Measurements from ENCODE around the gene SWAP70. TPM values are rescaled to one million over a fixed set of nuclear protein-coding genes. Genes with fewer than 3 reads are reported as not detected.

Gene SWAP70
- total and polyA plus RNA-seq, 2 donors (not counting 1 experiment from before 2014, with no cell fraction given): 45.1 to 74.4 TPM

DNA sequence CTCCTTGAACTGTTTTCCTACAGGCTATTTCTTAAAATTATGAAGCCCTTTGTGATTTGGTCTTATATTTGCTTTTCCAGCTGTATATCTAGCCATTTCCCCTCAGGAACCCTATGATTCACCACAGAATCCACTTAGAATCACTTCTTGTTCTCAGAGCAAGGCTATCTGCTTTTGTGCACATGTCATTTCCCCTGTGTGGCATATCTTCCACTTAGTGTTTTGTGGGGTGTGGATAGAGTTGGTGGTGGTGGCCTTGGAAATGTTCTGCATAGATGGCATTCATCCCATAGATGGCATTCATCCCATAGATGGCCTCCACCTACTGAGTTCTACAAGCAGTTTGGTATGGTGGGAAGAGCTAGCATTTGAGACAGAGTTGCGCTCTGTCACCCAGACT lies 44.7 kb downstream of the SWAP70 start:
- Histone ChIP-seq H3K36me3 (ENCODE audit: control insufficient read depth, insufficient read depth, low read length) (no peaks in the 10 kb centered on the region), H2AFZ (ENCODE audit: low read length) (no peak overlapping the region), H3K4me3 (replicated peaks in 1 of 4; ENCODE audit: control extremely low read depth in 1 of 4, insufficient read depth in 1 of 4, low read depth in 3 of 4, low read length in 4 of 4) (no peak overlapping the region), H3K79me2 (ENCODE audit: control insufficient read depth, insufficient read depth, low read length) (peaks cover 39% of the 10 kb centered on the region), H3K4me1 (ENCODE audit: control insufficient read depth, extremely low read depth, insufficient read depth, low read length) (no peaks in the 10 kb centered on the region), H4K20me1 (ENCODE audit: control insufficient read depth, extremely low read depth, insufficient read depth, low read length) (no peaks in the 10 kb centered on the region), H3K27me3 (ENCODE audit: control insufficient read depth, insufficient read depth, low read length) (no peaks in the 10 kb centered on the region), H3K27ac (ENCODE audit: insufficient read depth, low read length) (no peak overlapping the region), H3K9me3 (ENCODE audit: control insufficient read depth, insufficient read depth, low read depth, low read length) (no peaks in the 10 kb centered on the region), H3K9ac (ENCODE audit: insufficient read depth, low read length) (no peak overlapping the region), H3K4me2 (ENCODE audit: extremely low read depth, insufficient read depth, low read length) (no peak overlapping the region)
- DNase-seq (ENCODE audit: low read depth in 2 of 2): peak in 1 of 2 donors; percentile 29
- TF ChIP-seq, protein P1, sequence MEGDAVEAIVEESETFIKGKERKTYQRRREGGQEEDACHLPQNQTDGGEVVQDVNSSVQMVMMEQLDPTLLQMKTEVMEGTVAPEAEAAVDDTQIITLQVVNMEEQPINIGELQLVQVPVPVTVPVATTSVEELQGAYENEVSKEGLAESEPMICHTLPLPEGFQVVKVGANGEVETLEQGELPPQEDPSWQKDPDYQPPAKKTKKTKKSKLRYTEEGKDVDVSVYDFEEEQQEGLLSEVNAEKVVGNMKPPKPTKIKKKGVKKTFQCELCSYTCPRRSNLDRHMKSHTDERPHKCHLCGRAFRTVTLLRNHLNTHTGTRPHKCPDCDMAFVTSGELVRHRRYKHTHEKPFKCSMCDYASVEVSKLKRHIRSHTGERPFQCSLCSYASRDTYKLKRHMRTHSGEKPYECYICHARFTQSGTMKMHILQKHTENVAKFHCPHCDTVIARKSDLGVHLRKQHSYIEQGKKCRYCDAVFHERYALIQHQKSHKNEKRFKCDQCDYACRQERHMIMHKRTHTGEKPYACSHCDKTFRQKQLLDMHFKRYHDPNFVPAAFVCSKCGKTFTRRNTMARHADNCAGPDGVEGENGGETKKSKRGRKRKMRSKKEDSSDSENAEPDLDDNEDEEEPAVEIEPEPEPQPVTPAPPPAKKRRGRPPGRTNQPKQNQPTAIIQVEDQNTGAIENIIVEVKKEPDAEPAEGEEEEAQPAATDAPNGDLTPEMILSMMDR (conservative IDR thresholded peaks at IDR 0.05 in 1 of 2, IDR thresholded peaks at IDR 0.05 in 1 of 2; ENCODE audit: low read depth in 1 of 2, low read length in 2 of 2): no peak
- TF ChIP-seq EZH2 (IDR thresholded peaks at IDR 0.05; ENCODE audit: low read length, missing control alignments): no peak

DNA sequence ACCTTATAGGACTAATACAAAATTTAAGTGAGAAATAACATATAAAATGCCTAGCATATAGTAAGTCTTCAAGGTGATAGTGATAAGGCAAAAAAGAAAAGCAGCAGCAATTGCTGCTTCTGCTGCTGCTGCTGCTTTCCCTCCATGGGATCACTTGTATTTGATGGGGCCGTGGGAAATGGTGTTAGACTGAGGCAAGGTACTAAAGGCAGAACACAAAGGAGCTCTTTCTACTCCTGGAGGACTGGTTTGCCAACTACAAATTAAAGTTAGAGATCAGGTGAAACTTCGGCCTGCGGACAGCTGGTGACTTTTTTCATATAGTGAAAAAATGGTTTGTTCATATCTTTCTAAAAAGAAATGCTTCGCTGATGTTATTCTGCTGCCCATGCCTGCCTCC lies 46.3 kb downstream of the SWAP70 start:
- H3K79me2 ChIP-seq (ENCODE audit: control insufficient read depth, insufficient read depth, low read length): peaks cover 35% of the 10 kb centered on the region
- peaks cover 2% of the 10 kb centered on the region for H3K36me3 ChIP-seq (ENCODE audit: control insufficient read depth, insufficient read depth, low read length)

DNA sequence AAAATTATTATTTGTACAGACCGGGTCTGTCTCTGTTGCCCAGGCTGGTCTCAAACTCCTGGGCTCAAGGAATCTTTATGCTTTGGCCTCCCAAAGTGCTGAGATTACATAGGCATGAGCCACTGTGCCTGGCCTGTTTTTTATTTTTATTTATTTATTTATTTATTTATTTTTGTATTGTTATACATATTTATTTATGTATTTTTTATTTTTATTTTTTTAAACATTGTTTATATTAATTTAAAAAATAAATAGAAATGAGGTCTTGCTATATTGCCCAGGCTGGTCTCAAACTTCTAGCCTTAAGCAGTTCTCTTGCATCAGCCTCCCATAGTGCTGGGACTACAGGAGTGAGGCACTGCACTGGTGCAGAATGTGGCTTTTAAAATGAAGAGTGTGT lies 47.0 kb downstream of the SWAP70 start:
- Histone ChIP-seq H3K4me3 (replicated peaks in 1 of 4; ENCODE audit: control extremely low read depth in 1 of 4, insufficient read depth in 1 of 4, low read depth in 3 of 4, low read length in 4 of 4) (no peak overlapping the region), H3K36me3 (ENCODE audit: control insufficient read depth, insufficient read depth, low read length) (peaks cover 3% of the 10 kb centered on the region), H3K79me2 (ENCODE audit: control insufficient read depth, insufficient read depth, low read length) (peaks cover 35% of the 10 kb centered on the region), H3K27me3 (ENCODE audit: control insufficient read depth, insufficient read depth, low read length) (no peaks in the 10 kb centered on the region), H3K27ac (ENCODE audit: insufficient read depth, low read length) (no peak overlapping the region), H4K20me1 (ENCODE audit: control insufficient read depth, extremely low read depth, insufficient read depth, low read length) (no peaks in the 10 kb centered on the region), H3K4me1 (ENCODE audit: control insufficient read depth, extremely low read depth, insufficient read depth, low read length) (no peaks in the 10 kb centered on the region), H3K9ac (ENCODE audit: insufficient read depth, low read length) (no peak overlapping the region), H3K4me2 (ENCODE audit: extremely low read depth, insufficient read depth, low read length) (no peak overlapping the region), H3K9me3 (ENCODE audit: control insufficient read depth, insufficient read depth, low read depth, low read length) (no peaks in the 10 kb centered on the region), H2AFZ (ENCODE audit: low read length) (no peak overlapping the region)
- no peak for TF ChIP-seq EZH2 (IDR thresholded peaks at IDR 0.05; ENCODE audit: low read length, missing control alignments)
- TF ChIP-seq, protein P1 (conservative IDR thresholded peaks at IDR 0.05 in 1 of 2, IDR thresholded peaks at IDR 0.05 in 1 of 2; ENCODE audit: low read depth in 1 of 2, low read length in 2 of 2): no peak
- DNase-seq (ENCODE audit: low read depth in 2 of 2): no peak

More for the DNA sequence above, 46.3 kb downstream of the SWAP70 start:
- TF ChIP-seq, protein P1 (conservative IDR thresholded peaks at IDR 0.05 in 1 of 2, IDR thresholded peaks at IDR 0.05 in 1 of 2; ENCODE audit: low read depth in 1 of 2, low read length in 2 of 2): no peak
- no peak for TF ChIP-seq EZH2 (IDR thresholded peaks at IDR 0.05; ENCODE audit: low read length, missing control alignments)
- Histone ChIP-seq H4K20me1 (ENCODE audit: control insufficient read depth, extremely low read depth, insufficient read depth, low read length) (no peaks in the 10 kb centered on the region), H3K27me3 (ENCODE audit: control insufficient read depth, insufficient read depth, low read length) (no peaks in the 10 kb centered on the region), H3K9ac (ENCODE audit: insufficient read depth, low read length) (no peak overlapping the region), H3K4me3 (replicated peaks in 1 of 4; ENCODE audit: control extremely low read depth in 1 of 4, insufficient read depth in 1 of 4, low read depth in 3 of 4, low read length in 4 of 4) (no peak overlapping the region), H3K9me3 (ENCODE audit: control insufficient read depth, insufficient read depth, low read depth, low read length) (no peaks in the 10 kb centered on the region), H3K4me1 (ENCODE audit: control insufficient read depth, extremely low read depth, insufficient read depth, low read length) (no peaks in the 10 kb centered on the region), H2AFZ (ENCODE audit: low read length) (no peak overlapping the region), H3K27ac (ENCODE audit: insufficient read depth, low read length) (no peak overlapping the region), H3K4me2 (ENCODE audit: extremely low read depth, insufficient read depth, low read length) (no peak overlapping the region)
- DNase-seq (ENCODE audit: low read depth in 2 of 2): no peak

Measured in fibroblast of lung (primary cell).